Left kidney (tissue), 2 donors: ENCODE data around the gene ITIH4. TPM values are rescaled to one million over a fixed set of nuclear protein-coding genes. Genes with fewer than 3 reads are reported as not detected.

ENCODE experiments used
- DNase-seq: peaks from one replicate; pipeline ENCODE4 v3.0.0-alpha.2; 2013
- polyA plus RNA-seq: library from polyadenylated mRNA; unstranded; fragments of 120-200 nt; gene quantifications from one replicate; pipeline ENCODE4 v1.2.1, GENCODE V29; 2013; ENCODE audit not compliant: insufficient read length

Gene ITIH4
- polyA plus RNA-seq, 1 donor = 15.6 TPM

DNA sequence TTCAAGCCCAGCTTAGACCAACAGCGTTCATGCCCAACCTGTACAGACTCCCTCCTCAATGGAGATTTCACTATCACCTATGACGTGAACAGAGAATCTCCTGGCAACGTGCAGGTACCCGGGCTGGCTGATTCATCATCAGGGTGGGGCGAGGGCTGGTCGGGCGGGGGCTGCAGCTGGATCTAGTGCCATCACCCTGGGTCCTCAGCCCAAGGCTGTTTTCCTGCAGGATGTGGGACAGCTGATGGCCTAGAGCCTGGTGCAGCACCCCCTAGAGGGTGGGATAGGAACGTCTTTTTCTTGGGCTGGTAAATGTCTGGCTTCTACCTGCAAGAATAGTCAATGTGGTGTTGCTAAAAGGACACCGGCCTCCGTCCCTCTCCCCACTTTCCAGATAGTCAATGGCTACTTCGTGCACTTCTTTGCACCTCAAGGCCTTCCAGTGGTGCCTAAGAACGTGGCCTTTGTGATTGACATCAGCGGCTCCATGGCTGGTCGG, 31.4 kb downstream of the ITIH4 start:
- no peak for DNase-seq

DNA sequence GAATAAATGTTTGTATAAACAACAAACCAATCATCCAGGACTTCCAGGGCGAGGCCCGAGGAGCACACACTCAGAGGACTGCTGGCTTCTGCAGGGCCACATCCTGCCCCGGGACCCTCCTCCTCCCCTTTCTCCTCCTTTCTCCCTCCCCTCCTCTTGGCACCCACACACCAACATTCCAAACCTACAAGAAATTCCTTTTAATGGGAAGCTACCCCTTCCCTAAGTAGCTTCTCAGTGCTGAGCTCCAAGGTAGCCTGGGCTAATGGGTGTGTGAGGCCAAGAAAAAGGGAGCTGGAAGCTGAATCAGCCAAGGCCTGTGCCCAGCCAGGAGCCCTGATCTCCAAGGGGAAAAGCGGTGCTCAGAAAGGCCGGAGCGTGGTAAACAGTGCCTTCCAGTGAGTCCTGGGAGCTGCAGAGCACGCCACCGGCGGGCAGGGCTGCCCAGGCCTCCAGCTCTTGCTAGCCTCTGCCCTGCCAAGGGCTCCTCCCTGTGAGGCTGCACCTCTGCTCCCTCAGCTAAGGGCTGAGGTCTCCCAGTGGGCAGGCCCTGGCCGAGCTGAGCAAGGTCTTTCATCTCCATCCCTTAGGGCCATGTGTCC, 32.0 kb downstream of the ITIH4 start:
- no peak for DNase-seq

DNA sequence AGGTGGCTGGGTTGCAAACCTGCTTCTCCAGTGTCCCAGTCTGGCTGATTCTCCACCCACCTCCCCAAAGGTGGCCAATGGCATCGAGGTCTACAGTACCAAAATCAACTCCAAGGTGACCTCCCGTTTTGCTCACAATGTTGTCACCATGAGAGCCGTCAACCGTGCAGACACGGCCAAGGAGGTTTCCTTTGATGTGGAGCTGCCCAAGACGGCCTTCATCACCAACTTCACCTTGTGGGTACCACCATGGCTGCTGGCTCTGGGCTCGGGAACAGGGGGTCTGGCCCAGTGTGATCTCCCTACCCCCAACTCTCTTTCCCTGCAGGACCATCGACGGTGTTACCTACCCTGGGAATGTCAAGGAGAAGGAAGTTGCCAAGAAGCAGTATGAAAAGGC, 34.1 kb downstream of the ITIH4 start:
- DNase-seq = no peak

DNA sequence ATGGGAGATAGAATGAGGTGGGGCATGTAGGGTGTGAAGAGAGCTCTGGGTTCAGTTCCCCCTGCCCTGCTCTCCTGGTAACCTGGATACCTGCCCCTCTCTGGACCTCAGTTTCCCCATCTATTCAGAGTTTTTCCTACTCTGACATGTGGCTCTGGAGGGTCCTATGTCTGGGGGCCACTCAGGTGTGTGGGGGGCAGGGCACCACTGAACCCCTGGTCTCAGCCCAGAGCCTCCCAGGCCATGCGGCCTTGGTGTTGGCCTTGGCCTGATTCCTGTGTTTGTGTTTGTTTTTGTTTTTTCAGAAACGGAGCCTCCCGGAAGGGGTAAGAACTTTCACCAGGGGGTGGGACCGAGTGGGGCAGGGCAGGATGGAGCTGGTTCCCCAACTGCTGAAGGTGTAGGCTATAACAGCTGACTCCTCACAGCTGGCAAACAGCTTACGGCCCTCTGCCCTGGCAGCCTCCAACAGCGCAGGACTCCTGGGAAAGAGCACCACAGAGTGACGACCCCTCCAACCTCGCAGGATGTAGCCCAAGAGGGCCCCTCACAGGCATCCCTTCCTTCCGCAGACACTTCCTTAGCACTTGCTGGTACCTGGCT, 35.1 kb downstream of the ITIH4 start:
- no peak for DNase-seq

DNA sequence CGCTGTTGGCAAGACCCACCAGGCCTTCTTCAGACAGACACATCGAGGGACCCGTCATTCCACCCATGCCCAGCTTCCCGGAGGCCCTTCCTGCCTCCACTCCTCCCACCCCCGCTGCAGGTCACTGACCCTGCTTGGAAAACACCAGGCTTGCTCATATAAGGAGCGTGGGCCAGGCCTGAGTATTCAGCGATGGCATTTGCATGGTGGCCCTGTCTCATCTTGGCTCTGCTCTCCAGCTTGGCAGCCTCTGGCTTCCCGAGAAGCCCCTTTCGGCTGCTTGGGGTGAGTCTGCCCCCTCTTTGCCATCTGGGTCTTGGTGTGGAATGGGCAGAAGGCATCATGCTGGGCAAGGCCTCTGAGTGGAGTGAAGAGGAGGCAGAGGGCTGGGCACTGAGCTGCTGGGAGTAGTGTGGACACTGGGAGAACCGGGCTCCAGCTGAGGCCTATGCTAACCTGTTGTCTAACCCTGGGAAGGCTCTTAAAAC, 35.8 kb downstream of the ITIH4 start, which contains the start of gene ITIH3:
Gene ITIH3 (plus strand): TSS at position 185 of the 488 bp plus-strand sequence. CDS start 8 bp downstream, at position 193.
- no peak for DNase-seq

DNA sequence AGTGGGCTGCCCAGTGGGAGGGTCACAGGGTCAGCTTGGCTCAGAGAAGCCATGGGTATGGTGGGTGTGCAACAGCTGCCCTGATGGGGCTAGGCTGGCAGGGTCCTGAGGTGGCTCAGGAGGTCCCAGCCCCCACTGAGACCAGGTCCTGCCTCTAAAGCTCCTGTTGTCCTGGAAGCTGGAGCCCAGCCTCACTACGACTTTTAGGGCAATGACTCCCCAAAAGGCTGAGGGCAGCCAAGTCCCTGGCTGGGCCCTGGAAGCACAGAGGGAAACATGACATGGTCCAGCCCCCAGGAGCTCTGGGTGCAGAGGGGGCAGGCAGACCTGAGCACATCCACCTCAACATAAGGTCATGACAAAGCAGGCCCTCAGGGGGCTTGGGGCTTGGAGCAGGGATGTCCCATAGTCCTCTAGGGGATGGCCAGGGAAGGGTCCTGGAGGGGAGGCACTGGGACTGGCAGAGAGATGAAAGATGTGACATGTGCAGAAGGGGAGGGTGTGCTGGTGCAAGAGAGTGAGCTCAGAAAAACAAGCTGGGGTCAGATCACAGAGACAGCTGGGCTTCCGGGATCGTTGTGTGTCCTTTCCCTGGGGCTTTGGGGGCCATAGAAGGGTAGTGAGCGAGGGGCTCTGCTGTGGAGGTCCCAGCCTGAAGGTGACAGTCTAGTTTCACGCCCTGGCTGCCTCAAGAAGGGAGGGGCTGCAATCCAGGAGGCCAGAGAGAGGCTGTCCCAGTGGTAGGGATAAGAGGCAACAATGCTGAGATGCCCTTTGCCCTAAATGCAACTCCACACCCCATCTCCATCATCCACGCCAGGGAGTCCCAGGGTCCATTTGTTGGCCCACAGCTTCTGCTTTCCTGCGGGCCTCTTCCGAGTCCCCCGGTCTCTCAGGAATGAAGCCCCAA, 36.5 kb downstream of the ITIH4 start:
- no peak for DNase-seq

DNA sequence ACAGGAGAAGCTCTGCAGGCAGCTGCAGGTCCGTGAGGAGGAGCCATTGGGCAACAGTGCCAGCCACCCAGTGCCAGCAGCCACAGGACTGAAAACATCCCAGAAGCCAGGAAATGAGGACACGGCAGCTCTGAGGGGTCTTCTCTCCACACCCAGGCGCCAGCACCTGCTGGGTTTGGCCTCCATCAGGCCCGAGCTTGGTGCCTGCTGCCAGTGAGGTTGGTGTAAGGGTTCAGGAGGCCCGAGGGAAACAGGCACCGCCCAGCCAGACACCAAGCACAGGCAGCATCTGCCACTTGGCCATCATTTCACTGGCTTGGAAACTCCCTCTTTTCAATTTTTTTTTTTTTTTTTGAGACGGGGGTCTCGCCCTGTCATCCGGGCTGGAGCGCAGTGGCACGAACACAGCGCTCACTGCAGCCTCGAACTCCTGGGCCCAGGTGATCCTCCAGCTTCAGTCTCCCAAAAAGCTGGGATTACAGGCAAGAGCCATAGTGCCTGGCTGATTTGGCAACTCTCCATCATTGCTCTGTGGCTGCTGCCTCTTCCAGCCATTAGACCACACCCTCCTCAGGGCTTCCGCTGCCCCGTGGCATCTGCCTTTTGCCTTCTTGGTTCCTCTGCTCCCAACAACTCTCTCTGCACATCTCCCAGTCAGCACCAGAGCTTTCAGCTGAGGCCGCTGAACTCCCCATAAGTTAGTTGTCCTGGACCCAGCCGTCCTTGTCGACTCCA, 37.3 kb downstream of the ITIH4 start:
- no peak for DNase-seq

DNA sequence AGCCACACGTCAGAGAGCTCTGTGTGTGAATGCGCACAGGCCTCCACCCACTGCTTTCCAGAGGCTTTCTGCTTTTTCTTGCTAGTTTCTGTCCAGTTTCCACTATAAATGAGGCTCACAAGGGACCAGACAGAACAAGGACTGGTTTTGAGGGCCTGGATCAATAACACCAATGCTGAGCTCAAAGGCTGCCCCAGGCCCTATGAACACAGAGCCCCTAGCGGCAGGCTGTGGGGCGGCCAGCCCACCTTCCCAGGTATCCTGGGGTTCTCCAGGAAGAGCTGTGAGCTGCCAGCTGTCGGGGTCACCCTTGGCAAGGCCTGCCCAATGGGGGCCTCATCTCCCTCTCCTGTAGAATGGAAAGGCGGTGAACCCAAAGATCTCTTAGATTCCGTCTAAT, 38.1 kb downstream of the ITIH4 start:
- DNase-seq = no peak

DNA sequence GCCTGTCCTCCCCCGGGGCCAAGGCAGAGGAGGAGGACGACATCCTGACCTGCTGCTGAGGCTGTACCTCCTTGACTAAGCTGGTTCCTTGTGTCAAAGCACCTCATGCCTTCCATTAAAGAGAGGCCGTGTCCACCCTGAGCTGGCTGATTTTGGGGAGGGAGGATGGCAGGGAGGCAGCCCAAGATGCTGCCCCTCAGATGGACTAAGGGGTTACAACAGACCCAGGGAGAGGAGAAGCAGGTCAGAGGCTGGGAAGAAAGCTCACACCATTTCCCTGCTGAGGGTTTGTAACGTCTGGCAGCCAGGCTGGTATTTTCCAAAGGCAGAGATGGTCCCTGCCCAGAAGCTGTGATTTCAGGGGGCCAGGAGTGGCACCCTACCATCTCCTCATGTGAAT, 38.5 kb downstream of the ITIH4 start:
- no peak for DNase-seq

DNA sequence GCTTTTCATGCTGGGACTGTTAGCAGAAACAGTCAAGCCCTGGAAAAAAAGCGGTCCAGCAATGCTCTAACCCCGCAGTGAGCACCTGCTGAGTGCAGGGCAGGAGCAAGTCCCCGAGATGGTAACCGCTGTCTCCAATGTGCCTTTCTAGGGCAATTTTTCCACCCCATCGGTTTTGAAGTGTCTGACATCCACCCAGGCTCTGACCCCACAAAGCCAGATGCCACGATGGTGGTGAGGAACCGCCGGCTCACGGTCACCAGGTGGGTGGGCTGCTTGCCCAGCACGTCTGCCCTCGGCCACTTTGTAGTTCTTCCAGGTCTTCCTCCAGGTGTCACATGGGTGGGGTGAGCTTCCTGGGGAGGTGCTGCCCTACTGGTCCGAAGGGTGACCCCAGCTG, 39.1 kb downstream of the ITIH4 start:
- no peak for DNase-seq

DNA sequence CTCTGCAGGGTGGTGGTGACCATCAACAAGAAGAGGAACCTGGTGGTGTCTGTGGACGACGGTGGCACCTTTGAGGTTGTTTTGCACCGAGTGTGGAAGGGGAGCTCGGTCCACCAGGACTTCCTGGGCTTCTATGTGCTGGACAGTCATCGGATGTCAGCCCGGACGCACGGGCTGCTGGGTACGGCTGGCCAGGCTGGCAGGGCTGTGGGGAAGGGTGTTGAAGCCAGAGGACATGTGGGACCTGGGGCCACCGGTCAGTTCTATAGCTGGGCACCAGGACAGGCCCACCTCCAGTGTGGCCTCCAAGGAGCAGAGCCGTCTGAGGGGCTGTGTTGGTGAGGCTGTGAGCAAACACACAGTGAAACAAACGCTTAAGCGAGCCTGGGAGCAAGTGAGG, 39.7 kb downstream of the ITIH4 start:
- DNase-seq = no peak

DNA sequence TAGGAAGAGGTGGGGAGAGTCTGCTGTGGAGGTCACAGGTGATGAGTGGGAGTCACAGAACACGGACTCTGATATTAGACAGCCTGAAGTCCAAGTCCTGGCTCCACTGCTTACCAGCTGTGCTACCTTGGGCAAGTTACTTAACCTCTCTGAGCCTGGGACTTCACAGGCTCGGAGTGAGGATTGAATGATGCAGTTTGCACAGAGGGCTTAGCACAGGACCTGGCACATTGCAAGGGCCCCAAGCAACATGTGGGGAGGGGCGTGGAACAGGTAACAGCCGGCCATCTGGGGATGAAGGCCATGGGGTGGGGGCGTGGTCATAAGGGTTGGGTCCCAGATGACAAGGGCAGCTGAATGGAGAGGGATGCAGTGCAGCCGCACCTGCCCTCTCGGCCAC, 40.1 kb downstream of the ITIH4 start:
- DNase-seq = no peak

DNA sequence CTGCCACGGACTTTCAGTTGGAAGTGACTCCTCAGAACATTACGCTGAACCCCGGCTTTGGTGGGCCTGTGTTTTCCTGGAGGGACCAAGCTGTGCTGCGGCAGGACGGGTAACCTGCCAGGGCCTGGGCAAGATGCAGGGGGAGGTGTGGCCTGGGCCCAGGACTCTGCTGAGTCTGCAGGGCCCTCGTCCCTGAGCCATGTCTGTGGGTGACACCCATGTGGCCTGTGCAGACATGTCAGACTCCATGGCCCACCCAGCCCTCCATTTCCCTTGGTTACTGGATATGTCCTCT, 40.8 kb downstream of the ITIH4 start:
- DNase-seq = no peak

DNA sequence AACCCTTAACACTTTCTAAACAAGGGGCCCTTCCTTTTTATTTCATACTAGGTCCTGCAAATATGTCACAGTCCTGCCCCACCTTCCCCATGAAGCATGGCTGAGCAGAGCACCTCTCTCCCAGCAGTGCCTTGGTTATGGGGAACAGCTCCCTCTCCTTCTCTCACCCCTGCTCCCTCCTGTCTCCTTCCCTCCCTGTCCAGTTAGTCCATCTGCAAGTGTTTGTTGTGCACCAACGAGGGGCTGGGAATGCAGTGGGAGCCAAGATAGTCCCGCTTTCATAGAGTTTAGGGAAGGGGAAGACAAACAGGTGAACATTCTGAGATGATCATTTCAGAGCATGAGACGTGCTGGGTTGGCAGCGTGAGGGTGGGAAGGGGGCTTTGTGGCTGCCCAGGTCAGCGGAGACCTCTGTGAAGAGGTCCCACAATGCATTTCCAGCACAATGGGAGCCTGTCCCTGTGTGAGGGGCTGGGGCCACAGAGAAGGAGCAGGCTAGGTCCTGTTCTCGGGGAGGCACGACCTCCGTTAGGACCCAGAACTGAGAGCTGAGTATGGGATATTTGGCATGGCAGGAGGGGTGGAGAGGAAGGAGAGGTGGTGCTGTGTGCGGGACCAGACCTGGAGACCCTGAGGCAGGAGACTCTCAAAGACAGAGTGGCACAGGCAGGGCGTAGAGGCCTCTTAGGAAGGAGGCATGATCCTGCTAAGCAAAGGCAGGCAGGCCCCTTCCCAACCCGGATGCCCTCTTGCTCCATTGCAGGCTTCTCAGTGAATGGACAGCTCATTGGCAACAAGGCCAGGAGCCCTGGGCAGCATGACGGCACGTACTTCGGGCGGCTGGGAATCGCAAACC, 41.4 kb downstream of the ITIH4 start:
- DNase-seq = no peak

DNA sequence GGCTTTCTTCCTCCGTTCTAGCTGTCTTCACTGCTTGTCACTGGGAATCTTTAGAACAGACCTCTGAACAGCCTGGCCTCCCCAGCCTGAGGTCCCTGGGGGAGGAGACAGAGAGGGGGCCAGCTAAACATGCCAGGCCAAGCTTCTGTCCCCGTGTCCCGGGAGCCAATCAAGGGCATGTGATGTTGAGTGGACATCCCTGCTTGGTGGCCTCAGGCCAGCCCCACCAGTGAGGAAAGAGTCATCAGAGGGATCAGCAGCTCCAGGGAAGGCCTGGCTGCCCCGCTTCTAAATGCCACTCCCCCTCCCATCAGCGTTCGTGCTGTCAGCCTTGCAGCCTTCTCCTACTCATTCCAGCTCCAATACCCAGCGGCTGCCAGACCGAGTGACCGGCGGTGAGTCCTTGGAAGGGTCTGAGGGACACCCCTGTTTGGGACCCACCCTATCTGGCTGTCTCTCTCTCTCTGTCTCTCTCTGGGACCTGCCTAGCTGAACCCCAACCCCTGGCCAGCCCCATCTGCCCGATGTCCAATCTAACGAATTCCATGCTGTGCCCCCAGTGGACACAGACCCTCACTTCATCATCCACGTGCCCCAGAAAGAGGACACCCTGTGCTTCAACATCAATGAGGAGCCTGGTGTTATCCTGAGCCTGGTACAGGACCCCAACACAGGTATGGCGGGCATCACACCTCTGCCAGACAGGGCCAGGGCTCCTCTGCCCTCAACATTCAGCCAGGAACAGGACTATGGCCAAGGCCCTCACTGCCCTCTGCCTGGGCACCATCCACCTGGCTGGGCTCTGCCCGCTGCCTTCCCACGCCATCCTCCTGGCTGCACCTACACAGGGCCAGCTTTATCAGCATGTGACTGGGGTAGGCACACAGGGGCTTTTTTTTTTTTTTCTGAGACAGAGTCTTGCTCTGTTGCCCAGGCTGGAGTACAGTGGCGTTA, 42.5 kb downstream of the ITIH4 start:
- DNase-seq = no peak

DNA sequence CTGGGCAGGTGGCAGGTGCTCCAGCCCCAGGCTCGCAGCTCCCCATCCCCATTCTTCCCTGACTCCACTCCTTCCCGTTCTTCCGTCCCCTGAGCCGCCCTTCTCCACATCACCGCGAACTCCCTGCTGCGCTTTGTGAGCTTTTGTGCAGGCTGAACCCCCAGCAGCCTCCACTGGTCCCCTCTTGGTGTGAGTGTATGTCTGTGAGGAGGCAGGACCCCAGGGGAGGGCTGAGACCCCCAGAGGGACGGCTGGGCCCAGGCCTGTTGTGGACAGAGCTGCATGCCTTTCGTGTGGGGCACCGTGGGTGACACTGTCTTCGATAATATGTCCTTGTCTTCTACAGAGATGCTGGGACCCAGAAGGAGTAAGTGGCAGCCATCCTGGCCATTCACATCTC, 43.2 kb downstream of the ITIH4 start:
- no peak for DNase-seq

DNA sequence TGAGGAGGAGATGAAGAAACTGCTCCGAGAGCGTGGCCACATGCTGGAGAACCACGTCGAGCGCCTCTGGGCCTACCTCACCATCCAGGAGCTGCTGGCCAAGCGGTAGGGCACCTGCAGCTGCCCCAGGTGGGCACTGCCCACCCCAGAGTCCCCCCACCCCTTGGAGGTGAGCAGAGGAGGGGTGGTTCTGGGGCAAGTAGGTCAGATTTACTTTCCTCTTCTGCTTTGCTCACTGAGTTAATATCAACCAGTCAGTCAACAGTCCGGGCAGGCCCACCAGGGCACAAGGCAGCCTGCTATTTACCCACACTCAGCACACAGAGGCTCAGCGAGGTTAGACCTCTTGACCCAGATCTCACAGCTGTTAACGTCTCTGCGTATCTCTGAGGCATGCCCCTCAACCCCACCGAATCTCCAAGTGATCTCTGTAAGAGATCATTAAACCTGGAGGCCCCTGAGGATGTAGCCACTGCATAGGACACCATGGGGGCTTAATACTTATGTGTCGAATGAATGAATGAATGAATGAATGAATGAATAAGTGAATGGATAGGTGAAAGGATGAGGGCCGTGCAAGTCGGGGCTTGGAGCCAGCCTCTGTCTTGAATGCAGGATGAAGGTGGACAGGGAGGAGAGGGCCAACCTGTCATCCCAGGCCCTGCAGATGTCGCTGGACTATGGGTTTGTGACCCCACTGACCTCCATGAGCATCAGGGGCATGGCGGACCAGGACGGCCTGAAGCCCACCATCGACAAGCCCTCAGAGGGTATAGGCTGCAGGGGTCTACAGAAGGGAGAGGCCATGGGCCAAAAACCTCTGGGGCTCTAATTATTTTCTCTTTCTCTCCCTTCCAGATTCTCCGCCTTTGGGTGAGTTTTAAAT, 43.9 kb downstream of the ITIH4 start:
- no peak for DNase-seq

DNA sequence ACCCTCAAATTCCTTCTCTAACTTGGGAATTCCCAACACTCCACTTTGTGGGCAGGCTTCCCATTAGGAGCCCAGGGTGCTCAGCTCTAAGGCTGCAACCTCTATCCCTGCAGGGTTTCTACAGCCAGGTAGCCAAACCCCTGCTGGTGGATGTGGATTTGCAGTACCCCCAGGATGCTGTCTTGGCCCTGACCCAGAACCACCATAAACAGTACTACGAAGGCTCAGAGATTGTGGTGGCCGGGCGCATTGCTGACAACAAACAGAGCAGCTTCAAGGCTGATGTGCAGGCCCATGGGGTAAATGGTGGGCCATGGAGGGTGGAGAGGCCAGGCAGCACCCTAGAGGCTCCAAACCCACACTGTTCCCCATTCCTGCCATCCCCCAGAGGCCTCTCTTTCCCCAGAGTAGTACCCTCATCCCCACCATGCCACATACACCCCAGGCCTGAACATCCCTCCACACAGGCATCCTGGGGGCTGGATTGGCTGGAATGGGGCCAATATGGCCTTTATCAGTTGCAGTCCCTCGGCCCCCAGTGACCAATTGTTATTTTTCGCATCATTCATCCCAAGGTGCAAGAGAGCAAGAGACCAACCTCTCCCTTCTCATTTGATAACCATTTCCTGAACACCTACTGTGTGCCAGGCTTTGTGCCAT, 45.4 kb downstream of the ITIH4 start:
- DNase-seq = no peak
